GM06990 (cell line): ENCODE measurements around the gene SLC15A2.

Experiments used
- DNase-seq: peaks from one replicate; pipeline ENCODE4 v3.0.0-alpha.2; 2011; ENCODE audit not compliant: insufficient read length; ENCODE audit errors: extremely low read depth
- H3K27me3 ChIP-seq: replicated peaks from 2 replicates; pipeline ENCODE4 v1.6.0; 2011; ENCODE audit warnings: low read length; ENCODE audit not compliant: control insufficient read depth, insufficient read depth
- H3K36me3 ChIP-seq: 2 replicates; pipeline ENCODE4 v1.5.1; 2011; ENCODE audit warnings: low read length; ENCODE audit not compliant: control insufficient read depth, insufficient read depth
- H3K4me3 ChIP-seq: replicated peaks from 2 replicates; pipeline ENCODE4 v1.5.1; 2011; ENCODE audit warnings: low read depth, mild to moderate bottlenecking, control low read depth, low read length
- TF ChIP-seq, protein P1 (sequence below): IDR thresholded peaks from 2 replicates; pipeline ENCODE4 v1.5.1; 2011; ENCODE audit warnings: low read length, control low read depth, mild to moderate bottlenecking, inconsistent platforms; ENCODE audit not compliant: insufficient read depth, poor library complexity, severe bottlenecking

Gene SLC15A2

DNA sequence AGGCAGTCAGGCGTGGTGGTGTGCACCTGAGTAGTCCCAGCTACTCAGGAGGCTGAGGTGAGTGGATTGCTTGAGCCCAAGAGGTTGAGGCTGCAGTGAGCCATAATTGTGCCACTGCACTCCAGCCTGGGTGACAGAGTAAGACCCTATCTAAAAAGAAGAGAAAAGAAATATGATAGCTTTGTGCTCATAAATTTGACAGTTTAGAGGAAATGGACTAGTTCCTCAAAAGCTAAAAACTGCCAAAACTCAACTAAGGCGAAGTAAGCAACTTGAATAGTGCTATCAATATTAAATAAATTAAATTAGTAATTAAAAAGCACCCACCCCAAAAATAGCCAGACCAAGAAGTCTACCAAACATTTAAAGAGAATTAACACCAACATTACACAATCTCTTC, 24.5 kb upstream of the SLC15A2 start:
- TF ChIP-seq, protein P1, sequence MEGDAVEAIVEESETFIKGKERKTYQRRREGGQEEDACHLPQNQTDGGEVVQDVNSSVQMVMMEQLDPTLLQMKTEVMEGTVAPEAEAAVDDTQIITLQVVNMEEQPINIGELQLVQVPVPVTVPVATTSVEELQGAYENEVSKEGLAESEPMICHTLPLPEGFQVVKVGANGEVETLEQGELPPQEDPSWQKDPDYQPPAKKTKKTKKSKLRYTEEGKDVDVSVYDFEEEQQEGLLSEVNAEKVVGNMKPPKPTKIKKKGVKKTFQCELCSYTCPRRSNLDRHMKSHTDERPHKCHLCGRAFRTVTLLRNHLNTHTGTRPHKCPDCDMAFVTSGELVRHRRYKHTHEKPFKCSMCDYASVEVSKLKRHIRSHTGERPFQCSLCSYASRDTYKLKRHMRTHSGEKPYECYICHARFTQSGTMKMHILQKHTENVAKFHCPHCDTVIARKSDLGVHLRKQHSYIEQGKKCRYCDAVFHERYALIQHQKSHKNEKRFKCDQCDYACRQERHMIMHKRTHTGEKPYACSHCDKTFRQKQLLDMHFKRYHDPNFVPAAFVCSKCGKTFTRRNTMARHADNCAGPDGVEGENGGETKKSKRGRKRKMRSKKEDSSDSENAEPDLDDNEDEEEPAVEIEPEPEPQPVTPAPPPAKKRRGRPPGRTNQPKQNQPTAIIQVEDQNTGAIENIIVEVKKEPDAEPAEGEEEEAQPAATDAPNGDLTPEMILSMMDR: no peak
- no peaks in the 10 kb centered on the region for H3K27me3 ChIP-seq
- no peak overlapping the region for H3K4me3 ChIP-seq
- no peak for DNase-seq
- peaks cover 3% of the 10 kb centered on the region for H3K36me3 ChIP-seq

DNA sequence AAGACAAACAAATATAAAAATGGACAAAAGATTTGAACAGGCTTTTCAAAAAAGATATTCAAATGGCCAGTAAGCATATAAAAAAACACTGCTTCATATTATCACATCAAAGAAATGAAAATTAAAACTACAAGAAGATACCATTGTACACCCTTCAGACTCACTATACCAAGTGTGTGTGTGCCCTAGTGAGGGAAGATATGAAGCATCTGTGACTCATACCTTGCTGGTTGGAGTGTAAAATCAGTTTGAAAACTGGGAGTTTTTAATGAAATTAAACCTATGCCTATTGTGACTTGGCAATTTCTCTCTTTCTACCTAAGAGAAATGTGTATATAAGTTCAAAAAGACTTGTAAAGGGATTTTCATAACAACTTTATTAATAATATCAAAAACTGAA, 23.5 kb upstream of the SLC15A2 start:
- no peak for DNase-seq
- Histone ChIP-seq H3K36me3 (peaks cover 2% of the 10 kb centered on the region), H3K27me3 (no peaks in the 10 kb centered on the region), H3K4me3 (no peak overlapping the region)
- TF ChIP-seq, protein P1: no peak

DNA sequence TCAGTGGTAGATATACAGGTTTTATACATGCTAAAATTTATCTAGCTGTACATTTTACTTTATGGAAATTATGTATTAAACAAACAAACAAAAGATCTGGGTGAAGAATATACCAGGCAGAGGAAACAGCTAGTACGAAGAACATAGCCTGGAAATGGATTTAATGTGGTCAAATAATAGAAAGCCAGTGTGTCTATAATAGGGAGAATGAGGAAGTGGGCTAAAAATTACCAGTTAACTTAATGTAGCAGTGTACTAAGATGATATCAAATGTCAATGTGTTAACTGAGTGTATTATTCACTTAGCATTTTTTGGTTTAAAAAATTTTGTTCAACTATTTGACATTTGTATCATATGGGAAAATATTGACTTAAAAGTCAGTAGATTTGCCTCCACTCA, 22.8 kb upstream of the SLC15A2 start:
- TF ChIP-seq, protein P1: no peak
- Histone ChIP-seq H3K27me3 (no peaks in the 10 kb centered on the region), H3K36me3 (no peaks in the 10 kb centered on the region; the same call in 1 of the 2 replicates), H3K4me3 (no peak overlapping the region)
- DNase-seq: no peak

DNA sequence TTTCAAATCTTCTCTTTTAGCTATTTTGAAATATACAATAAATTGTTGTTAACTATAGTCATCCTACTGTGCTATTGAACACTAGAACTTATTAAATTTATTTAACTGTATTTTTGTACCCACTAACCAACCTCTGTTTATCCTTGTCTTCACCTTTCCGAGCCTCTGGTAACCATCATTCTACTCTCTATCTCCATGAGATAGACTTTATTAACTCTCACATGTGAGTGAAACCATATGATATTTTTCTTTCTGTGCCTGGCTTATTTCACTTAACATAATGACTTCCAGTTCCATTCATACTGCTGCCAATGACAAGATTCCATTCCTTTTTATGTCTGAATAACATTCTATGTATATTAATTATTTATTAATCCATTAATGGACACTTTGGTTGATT, 15.8 kb upstream of the SLC15A2 start:
- H3K4me3 ChIP-seq: no peak overlapping the region
- TF ChIP-seq, protein P1: no peak
- H3K27me3 ChIP-seq: no peaks in the 10 kb centered on the region
- peaks cover 1% of the 10 kb centered on the region for H3K36me3 ChIP-seq
- DNase-seq: no peak

DNA sequence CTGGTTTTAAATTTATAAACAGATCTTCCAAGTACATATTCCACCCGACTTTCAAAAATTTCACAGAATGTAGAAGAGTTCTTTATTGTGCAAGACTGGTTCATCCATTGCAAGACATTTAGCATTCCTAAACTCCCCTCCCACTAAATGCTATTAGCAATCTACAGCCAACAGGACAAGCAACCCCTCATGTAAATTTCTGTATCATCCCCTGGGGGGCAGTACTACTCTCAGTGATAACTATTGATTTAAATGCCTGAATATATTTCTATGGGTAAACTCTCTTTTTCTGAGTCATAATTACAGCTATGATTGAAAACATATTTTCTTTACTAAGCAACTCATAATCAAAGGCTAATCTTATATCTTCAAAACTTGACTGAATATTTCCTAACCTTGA, 10.7 kb upstream of the SLC15A2 start:
- TF ChIP-seq, protein P1: peak; percentile 18
- Histone ChIP-seq H3K4me3 (no peak overlapping the region), H3K36me3 (peaks cover 3% of the 10 kb centered on the region), H3K27me3 (no peaks in the 10 kb centered on the region)
- DNase-seq: no peak

DNA sequence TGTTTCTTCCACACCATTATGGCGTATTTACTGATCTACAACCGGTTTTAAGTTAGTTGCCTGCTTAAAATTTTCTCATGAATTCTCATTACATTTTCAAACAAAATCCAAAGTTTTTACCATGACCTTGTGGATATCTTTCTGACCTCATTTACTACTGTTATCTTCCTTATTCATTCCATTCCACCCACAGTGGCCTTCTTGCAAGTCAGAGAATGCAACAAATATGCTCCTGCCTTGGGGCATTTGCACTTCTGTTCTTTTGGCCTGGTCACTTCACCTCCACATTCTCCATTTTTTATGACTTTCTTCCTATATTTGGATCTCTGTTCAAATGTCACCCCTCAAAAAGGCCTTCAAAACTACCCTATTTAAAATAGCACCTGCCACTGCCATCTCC, 8.8 kb upstream of the SLC15A2 start:
- TF ChIP-seq, protein P1: no peak
- Histone ChIP-seq H3K27me3 (no peaks in the 10 kb centered on the region), H3K4me3 (no peak overlapping the region), H3K36me3 (peaks cover 2% of the 10 kb centered on the region)
- DNase-seq: no peak
